IgD-negative memory B cell (primary cell): ENCODE results near the gene RNPS1. TPM values are rescaled to one million over a fixed set of nuclear protein-coding genes. Genes with fewer than 3 reads are reported as not detected.

Experiments
- H3K27ac Mint-ChIP-seq, 3 donors: one replicate each; pipeline ENCODE4 v1.8.0; 2020 to 2022; ENCODE audit warnings: mild to moderate bottlenecking in 3 of 3, mixed read lengths in 3 of 3, moderate library complexity in 1 of 3
- H3K27me3 Mint-ChIP-seq: one replicate; pipeline ENCODE4 v1.8.0; 2021; ENCODE audit warnings: mixed read lengths
- H3K36me3 Mint-ChIP-seq: one replicate; pipeline ENCODE4 v1.8.0; 2020; ENCODE audit warnings: mild to moderate bottlenecking, mixed read lengths
- H3K4me1 Mint-ChIP-seq, 3 donors: one replicate each; pipeline ENCODE4 v1.8.0; 2020 to 2022; ENCODE audit warnings: mixed read lengths in 3 of 3, mild to moderate bottlenecking in 1 of 3
- H3K4me3 Mint-ChIP-seq, 4 donors: one replicate each; pipeline ENCODE4 v1.8.0; 2020 to 2022; ENCODE audit warnings: mild to moderate bottlenecking in 4 of 4, mixed read lengths in 4 of 4, moderate library complexity in 3 of 4
- H3K9me3 Mint-ChIP-seq, 3 donors: one replicate each; pipeline ENCODE4 v1.8.0; 2020 to 2021; ENCODE audit warnings: mixed read lengths in 3 of 3, mild to moderate bottlenecking in 1 of 3
- polyA plus RNA-seq: library from polyadenylated mRNA; unstranded; fragments of 300-500 nt; fragmentation: Illumina TruSeq; gene quantifications from one replicate; pipeline ENCODE4 v1.2.3, GENCODE V29; 2021

RNPS1 gene
- polyA plus RNA-seq, 1 donor from 2014 or later = 330 TPM

DNA sequence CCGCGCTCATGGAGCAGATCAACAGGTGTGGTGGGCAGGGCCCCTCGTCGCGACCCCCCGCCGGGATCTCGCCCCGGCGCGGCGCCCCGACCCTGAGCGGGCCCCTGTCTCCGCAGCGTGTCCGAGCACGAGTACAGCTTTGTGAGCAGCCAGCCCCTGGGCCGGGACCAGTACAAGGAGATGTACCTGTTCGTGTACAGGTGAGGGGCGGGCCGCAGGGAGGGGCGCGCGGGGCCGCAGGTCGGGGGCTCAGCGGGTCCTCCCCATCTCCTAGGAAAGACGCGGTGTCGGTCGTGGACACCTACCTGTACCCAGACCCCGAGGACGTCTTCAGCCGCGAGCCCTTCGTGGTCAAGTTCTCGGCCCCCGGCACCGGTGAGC is 30.8 kb downstream of the RNPS1 start:
- H3K4me3 Mint-ChIP-seq = no peak overlapping the region
- peaks cover 2% of the 10 kb centered on the region for H3K36me3 Mint-ChIP-seq
- no peaks in the 10 kb centered on the region for H3K4me1 Mint-ChIP-seq
- peaks cover 7% of the 10 kb centered on the region for H3K27me3 Mint-ChIP-seq
- H3K27ac Mint-ChIP-seq = no peak overlapping the region
- no peaks in the 10 kb centered on the region for H3K9me3 Mint-ChIP-seq

DNA sequence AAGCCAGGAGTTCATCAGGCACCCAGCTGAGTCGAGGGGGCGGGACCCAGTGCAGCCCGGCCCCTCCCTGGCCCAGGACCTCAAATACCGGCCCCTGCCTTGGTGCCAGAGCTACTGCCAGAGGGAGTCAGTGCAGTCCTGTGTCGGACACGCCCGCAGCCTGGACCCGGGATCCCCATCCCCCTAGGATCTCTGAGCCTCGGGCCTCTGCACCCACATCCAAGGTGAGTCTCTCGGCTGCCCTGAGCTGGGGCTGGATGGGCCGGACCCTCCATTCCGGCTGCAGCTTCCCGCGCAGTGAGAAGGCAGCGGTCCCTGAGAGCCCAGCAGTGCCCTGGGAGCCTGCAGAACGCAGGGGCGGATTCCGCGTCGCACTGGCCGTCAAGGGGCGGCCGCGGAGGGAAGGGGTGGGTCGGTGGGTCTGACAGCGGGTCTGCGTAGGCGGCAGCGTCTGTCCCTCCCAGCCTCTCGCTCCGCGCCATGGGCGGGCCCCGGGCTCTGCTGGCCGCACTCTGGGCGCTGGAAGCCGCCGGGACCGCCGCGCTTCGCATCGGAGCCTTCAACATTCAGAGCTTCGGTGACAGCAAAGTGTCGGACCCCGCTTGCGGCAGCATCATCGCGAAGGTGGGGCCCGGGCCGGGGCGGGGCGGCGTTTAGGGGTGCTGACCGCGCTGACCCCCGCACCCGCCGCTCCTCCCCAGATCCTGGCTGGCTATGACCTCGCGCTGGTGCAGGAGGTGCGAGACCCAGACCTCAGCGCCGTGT is 31.4 kb downstream of the RNPS1 start, which contains the start of gene DNASE1L2:
Gene DNASE1L2 (plus strand): TSS at position 108 of the 765 bp plus-strand sequence. CDS start 373 bp downstream, at position 481.
- no peak within 1 kb of the TSS for H3K4me3 Mint-ChIP-seq

DNA sequence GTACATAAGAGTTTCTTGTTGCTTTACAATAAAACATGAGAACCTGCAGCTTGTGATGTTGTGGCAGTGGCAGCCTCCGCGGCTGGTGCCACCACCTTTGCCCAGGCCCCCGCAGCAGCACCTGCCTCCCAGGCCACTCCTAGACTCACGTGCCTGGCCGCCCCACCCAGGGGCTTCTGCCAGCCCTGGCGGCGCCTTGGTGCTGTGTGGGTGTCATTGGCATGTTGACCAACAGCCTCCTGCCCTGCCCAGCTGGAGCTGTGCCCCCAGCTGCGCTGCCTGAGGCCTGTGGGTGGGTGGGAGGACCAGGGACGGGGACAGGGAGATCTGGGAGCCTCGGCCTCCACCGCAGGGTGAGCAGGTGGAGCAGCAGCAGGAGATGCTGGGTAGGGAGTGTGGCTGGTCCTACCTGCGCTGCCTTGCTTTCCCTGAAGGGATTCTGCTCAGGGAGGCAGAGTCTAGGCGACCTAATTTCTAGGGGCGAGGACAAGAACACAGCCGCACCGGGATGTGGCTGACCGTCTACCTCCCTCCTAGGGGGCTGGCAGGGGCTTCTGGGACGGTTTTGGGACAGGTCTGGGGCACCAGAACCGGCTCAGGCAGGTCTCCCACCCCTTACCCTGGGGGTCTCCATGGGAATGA is 32.1 kb downstream of the RNPS1 start:
- Mint-ChIP-seq H3K4me1 (no peaks in the 10 kb centered on the region), H3K36me3 (peaks cover 2% of the 10 kb centered on the region), H3K27ac (peak overlapping the region in 1 of 3 donors; percentile 22), H3K27me3 (peaks cover 7% of the 10 kb centered on the region), H3K4me3 (no peak overlapping the region), H3K9me3 (no peaks in the 10 kb centered on the region)

More for the DNA sequence above, 31.4 kb downstream of the RNPS1 start, which contains the start of gene DNASE1L2:
- Mint-ChIP-seq H3K36me3 (peaks cover 2% of the 10 kb centered on the region), H3K4me1 (no peaks in the 10 kb centered on the region), H3K9me3 (no peaks in the 10 kb centered on the region), H3K27ac (peak within 1 kb of the TSS in 1 of 3 donors; percentile 22), H3K27me3 (peaks cover 7% of the 10 kb centered on the region)

DNA sequence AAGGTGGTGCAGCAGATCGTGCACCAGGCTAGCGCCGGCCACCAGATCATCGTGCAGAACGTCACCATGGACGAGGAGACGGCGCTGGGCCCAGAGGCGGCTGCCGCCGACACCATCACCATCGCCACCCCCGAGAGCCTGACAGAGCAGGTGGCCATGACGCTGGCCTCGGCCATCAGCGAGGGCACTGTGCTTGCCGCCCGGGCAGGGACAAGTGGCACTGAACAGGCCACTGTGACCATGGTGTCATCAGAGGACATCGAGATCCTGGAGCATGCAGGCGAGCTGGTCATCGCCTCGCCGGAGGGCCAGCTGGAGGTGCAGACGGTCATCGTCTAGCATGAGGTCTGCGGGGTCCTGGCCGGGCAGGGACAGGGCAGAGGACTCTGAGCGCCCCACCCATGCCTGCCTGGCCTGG is 32.7 kb downstream of the RNPS1 start:
- H3K4me3 Mint-ChIP-seq = no peak overlapping the region
- peaks cover 2% of the 10 kb centered on the region for H3K36me3 Mint-ChIP-seq

DNA sequence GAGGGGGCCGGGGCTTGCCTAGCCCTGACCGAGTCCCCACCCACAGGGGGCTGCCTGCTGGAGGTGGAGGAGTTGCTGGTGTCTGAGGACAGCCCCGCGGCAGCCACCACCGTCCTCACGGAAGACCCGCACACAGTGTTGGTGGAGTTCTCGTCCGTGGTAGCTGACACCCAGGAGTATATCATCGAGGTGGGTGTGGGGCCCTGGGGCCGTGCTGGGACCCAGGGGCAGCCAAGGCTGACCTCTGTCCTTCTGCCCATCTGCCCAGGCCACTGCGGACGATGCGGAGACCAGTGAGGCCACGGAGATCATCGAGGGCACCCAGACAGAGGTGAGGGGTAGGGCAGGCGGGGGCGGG is 33.1 kb downstream of the RNPS1 start:
- Mint-ChIP-seq H3K4me3 (no peak overlapping the region), H3K27ac (no peak overlapping the region), H3K4me1 (no peaks in the 10 kb centered on the region), H3K27me3 (peaks cover 7% of the 10 kb centered on the region), H3K9me3 (no peaks in the 10 kb centered on the region), H3K36me3 (peaks cover 2% of the 10 kb centered on the region)

More for the DNA sequence above, 32.7 kb downstream of the RNPS1 start:
- Mint-ChIP-seq H3K4me1 (no peaks in the 10 kb centered on the region), H3K27ac (peak overlapping the region in 1 of 3 donors; percentile 22), H3K9me3 (no peaks in the 10 kb centered on the region), H3K27me3 (peaks cover 7% of the 10 kb centered on the region)

DNA sequence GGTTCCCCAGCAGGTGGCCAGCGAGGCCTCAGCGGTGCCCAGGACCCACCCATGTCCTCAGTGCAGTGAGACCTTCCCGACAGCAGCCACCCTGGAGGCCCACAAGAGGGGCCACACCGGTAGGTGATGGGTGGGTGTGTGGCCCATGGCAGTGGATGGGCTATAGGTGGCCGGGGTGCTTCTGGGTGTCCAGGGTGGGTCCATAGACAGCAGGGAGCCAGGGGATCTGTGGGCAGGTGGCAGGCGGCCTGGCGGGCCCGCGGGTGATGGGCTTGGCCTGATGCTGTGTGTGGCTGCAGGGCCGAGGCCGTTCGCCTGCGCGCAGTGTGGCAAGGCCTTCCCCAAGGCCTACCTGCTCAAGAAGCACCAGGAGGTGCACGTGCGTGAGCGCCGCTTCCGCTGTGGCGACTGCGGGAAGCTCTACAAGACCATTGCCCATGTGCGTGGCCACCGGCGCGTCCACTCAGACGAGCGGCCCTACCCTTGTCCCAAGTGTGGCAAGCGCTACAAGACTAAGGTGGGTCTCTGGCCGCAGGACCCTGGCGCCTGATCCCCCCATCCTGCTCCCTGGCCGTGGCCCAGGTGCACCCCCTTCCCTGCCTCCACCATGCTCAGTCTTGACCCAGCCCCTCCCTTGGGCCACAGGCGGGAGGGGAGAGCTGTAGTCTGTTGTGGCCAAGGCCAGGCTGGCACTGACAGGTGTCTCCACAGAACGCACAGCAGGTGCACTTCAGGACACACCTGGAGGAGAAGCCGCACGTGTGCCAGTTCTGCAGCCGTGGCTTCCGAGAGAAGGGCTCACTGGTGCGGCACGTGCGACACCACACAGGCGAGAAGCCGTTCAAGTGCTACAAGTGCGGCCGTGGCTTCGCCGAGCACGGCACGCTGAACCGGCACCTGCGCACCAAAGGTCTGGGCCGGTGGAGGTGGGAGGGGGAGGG is 33.8 kb downstream of the RNPS1 start:
- H3K4me3 Mint-ChIP-seq = no peak overlapping the region
- H3K36me3 Mint-ChIP-seq = peaks cover 2% of the 10 kb centered on the region
- H3K9me3 Mint-ChIP-seq = no peaks in the 10 kb centered on the region
- H3K27ac Mint-ChIP-seq = no peak overlapping the region
- H3K27me3 Mint-ChIP-seq = peaks cover 7% of the 10 kb centered on the region
- H3K4me1 Mint-ChIP-seq = no peaks in the 10 kb centered on the region

DNA sequence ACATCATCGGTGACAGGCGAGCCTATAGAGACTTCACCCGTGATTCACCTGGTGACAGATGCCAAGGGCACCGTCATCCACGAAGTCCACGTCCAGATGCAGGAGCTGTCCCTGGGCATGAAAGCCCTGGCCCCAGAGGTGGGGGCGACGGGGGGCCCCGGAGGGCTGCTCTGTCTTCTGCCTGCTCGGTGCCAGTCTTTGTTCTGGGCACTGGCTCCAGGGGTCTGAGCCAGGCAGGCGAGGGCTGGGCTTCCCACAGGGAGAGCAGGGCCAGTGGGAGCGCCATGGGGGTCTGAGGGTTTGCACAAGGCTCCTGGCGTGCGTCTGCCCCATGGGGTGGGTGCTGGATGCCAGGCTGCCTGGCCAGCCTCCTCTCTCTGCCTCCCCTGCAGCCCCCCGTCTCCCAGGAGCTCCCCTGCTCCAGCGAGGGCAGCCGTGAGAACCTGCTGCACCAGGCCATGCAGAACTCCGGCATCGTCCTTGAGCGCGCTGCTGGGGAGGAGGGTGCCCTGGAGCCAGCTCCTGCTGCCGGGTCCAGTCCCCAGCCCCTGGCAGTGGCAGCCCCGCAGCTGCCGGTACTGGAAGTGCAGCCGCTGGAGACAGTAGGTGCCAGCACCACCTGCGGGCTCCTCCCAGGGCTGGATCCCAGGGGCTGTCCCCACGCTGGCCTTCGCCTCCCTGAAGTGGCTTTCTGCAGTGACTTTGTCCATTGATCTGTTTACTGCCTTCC is 34.7 kb downstream of the RNPS1 start:
- peaks cover 7% of the 10 kb centered on the region for H3K27me3 Mint-ChIP-seq
- no peaks in the 10 kb centered on the region for H3K4me1 Mint-ChIP-seq
- no peak overlapping the region for H3K27ac Mint-ChIP-seq
- H3K4me3 Mint-ChIP-seq = no peak overlapping the region
- no peaks in the 10 kb centered on the region for H3K9me3 Mint-ChIP-seq
- peaks cover 2% of the 10 kb centered on the region for H3K36me3 Mint-ChIP-seq

DNA sequence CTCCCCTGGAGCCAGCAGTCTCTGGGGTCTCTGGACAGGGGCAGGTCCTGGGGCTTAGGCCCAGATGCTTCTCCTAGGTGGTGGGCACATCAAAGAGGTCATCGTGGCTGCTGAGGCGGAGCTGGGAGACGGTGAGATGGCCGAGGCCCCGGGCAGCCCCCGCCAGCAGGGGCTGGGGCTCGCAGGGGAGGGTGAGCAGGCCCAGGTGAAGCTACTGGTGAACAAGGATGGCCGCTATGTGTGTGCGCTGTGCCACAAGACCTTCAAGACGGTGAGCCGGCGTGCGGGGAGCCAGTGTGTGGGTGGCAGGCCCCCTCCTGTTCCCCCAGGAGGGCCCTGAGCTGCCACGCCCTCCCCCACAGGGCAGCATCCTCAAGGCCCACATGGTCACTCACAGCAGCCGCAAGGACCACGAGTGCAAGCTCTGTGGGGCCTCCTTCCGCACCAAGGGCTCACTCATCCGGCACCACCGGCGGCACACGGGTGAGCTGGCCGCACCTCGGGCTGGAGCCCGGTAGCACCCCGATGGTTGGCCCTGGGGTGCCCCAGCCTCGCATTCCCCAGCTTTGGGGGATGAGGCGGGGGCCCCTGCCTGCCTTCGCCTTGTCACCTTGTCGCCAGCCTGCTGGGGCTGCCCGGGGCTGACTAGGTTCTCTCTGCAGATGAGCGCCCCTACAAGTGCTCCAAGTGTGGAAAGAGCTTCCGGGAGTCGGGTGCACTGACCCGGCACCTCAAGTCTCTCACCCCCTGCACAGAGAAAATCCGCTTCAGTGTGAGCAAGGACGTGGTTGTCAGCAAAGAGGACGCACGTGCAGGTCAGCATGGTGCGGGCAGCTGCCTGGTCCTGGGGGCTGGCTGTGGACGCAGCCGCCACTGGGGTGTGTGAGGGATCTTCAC is 35.6 kb downstream of the RNPS1 start:
- H3K9me3 Mint-ChIP-seq = no peaks in the 10 kb centered on the region
- H3K4me1 Mint-ChIP-seq = no peaks in the 10 kb centered on the region

DNA sequence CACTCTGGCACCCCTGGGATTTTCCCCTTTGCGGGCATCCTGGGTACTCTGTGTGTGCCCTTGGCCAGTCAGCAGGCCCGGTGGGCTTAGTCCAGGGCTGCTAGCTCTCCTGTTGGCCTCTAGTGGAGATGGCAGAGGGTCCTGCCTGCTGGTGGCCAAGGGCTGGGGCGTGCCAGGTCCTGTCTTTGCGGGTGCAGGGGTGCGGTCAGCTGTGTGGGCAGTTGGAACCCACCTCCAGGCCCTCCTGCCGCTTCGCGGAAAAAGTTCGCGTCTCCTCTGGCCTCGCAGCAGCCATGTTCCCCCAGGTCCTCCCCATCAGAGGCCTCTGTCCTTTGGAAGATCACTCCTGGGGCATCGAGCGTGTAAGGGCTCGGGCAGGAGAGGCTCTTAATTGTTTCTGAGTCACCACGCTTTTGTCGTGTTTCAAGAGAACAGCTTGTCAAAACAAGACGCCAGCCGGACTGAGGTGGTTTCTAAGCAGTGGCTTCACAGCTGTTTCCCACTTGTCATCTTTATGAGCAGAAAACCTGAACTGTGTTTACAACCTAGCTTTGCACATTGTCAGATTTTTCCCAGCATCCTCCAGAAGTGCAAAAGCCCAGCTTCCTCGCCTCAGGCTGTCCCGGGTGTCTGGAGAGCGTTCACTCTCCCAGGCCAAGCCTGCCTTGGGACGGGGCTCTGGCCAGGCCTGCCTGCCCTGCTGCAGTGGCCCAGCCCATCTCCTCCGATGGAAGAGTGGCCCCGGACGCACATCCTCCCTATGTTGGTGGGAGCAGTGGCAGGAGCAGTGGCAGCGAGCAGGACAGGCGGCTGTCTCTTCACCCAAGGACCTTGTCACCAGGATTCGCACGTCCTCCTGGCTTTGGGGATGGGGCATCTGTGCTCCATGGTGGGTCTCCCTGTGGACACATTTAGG is 36.7 kb downstream of the RNPS1 start:
- H3K4me1 Mint-ChIP-seq = peaks cover 0 to under 1% (median 0%) of the 10 kb centered on the region in 3 donors
- H3K27me3 Mint-ChIP-seq = peaks cover 5% of the 10 kb centered on the region
- no peak overlapping the region for H3K4me3 Mint-ChIP-seq
- H3K9me3 Mint-ChIP-seq = no peaks in the 10 kb centered on the region
- peaks cover 2% of the 10 kb centered on the region for H3K36me3 Mint-ChIP-seq
- H3K27ac Mint-ChIP-seq = no peak overlapping the region

More for the DNA sequence above, 35.6 kb downstream of the RNPS1 start:
- H3K27ac Mint-ChIP-seq = no peak overlapping the region
- peaks cover 5% of the 10 kb centered on the region for H3K27me3 Mint-ChIP-seq
- H3K4me3 Mint-ChIP-seq = no peak overlapping the region
- peaks cover 2% of the 10 kb centered on the region for H3K36me3 Mint-ChIP-seq

DNA sequence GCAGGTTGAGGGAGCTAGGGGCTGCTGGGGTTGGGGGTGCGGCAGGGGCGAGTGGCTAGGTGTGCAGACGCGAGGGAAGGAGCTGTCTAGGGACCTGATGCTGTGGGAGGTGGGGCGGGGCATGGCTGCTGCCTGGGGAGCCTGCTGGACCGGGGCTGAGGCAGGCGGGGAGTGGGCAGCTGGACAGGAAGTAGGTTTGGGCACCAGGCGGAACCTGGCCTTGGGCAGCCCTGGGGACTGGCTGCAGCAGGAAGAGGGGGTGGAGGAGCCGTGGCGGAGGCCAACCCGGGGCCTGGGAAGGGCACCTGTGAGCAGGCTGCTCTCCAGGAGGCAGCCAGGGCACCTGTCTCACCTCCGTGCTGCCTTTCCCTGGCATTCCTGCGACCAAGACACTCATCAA is 37.5 kb downstream of the RNPS1 start:
- Mint-ChIP-seq H3K4me1 (peaks cover 0 to 4% (median 2%) of the 10 kb centered on the region in 3 donors), H3K9me3 (no peaks in the 10 kb centered on the region), H3K4me3 (no peak overlapping the region), H3K36me3 (peaks cover 2% of the 10 kb centered on the region), H3K27me3 (peaks cover 3% of the 10 kb centered on the region), H3K27ac (no peak overlapping the region)

DNA sequence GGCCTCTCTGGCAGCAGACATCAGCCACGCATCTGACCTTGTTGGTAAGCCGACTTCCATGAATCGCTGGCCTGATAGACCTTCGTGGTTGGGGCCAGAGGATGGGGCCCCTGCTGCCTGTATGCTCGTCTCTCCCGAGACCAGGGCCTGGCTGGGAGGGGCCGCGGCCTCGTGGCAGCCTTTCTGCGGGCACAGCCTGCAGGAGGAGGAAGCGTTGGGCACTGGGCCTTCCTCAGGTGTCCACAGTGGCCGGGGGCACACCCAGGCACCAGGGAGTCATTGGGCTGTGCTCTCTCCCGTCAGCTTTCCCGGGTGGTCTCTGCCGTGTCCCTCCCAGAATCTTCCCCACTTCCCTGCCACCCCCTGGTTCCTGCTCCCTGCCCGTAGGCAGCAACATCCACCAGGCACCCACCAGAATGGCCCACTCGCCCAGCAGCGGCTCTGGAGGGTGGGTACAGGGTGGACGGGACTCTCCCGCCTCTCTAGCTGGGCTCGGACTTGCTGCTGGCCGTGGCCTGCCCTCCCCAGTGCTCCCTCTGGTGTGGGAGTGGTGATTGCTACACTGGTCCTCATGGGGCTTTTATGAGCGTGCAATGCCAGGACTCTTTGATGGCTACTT is 38.2 kb downstream of the RNPS1 start:
- Mint-ChIP-seq H3K4me1 (peaks cover 0 to 4% (median 3%) of the 10 kb centered on the region in 3 donors), H3K36me3 (peaks cover under 1% of the 10 kb centered on the region), H3K9me3 (no peaks in the 10 kb centered on the region), H3K27ac (no peak overlapping the region), H3K4me3 (no peak overlapping the region), H3K27me3 (no peaks in the 10 kb centered on the region)

DNA sequence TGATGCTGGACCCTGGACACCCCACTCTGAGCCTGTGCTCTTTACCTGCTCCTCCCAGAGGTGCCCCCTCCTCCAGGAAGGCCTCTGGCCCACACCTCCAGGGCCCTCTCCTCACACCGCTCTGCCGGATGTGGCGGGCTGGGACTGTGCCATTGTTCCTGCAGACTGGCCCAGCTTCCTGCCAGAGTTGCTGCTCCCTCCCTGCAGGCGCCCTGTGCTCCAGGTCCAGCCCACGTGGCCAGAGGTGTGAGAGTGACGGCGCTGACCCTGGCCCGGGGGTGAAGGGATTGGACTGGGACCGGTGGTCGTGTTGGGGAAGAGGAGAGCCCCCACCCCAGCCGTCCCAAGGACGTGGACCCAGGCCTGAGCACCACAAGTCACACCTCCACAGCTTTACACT is 38.8 kb downstream of the RNPS1 start:
- H3K27ac Mint-ChIP-seq = no peak overlapping the region
- H3K4me3 Mint-ChIP-seq = no peak overlapping the region
- no peaks in the 10 kb centered on the region for H3K9me3 Mint-ChIP-seq
- H3K4me1 Mint-ChIP-seq = peaks cover 0 to 7% (median 5%) of the 10 kb centered on the region in 3 donors
- H3K27me3 Mint-ChIP-seq = no peaks in the 10 kb centered on the region
- H3K36me3 Mint-ChIP-seq = no peaks in the 10 kb centered on the region
